A549 (cell line): Measurements from ENCODE around the gene NRG3. TPM values are rescaled to one million over a fixed set of nuclear protein-coding genes. Genes with fewer than 3 reads are reported as not detected.

Experiments
- ATAC-seq, 2 experiments: fragments of 200-7000 bp in 1 of 2; fragments of >200 bp in 1 of 2; cut with Nextera tagmentation in 1 of 2; cut with Tn5 transposase in 1 of 2; 3 replicates each; pipeline versions ENCODE4 v1.8.0 to v1.9.1; 2018 to 2020; ENCODE audit warnings: mild to moderate bottlenecking in 1 of 2, moderate library complexity in 1 of 2
- CTCF ChIA-PET: fragments of 300-600 bp; sonication (Branson Sonifier 250); formaldehyde crosslinking; extraction: SDS; loops from one replicate; lab custom pipeline; 2021; ENCODE audit warnings: antibody characterized with exemption, inconsistent platforms; lab: Yijun Ruan, JAX
- POLR2A ChIA-PET: fragments of 350-600 bp; formaldehyde crosslinking; extraction: SDS; loops from one replicate; lab custom pipeline; 2021; ENCODE audit warnings: antibody characterized with exemption, inconsistent platforms; lab: Yijun Ruan, JAX
- DNase-seq, 2 experiments: peaks; one replicate each; pipeline versions ENCODE4 v3.0.0 to v3.0.0-alpha.2; 2011 to 2016; ENCODE audit warnings: low read depth in 1 of 2, low spot score in 1 of 2
- FAIRE-seq: peaks from 2 replicates; lab custom pipeline; 2011; peaks lifted over from hg19 to GRCh38; lab: Jason Lieb, UNC
- H3K27ac ChIP-seq, 2 experiments: fragments of >200 bp; sonication (Bioruptor Twin); formaldehyde crosslinking; 3 replicates each; pipeline ENCODE4 v1.5.1; 2016 to 2017
- H3K4me1 ChIP-seq: fragments of >200 bp; sonication (Bioruptor Twin); formaldehyde crosslinking; 3 replicates; pipeline ENCODE4 v1.6.1; 2016
- H3K4me2 ChIP-seq: fragments of >200 bp; sonication (Bioruptor Twin); formaldehyde crosslinking; 3 replicates; pipeline ENCODE4 v1.6.1; 2016
- H3K4me3 ChIP-seq: fragments of >200 bp; sonication (Bioruptor Twin); formaldehyde crosslinking; 3 replicates; pipeline ENCODE4 v1.5.1; 2016
- H3K9me3 ChIP-seq: fragments of >200 bp; sonication (Bioruptor Twin); formaldehyde crosslinking; 3 replicates; pipeline ENCODE4 v1.6.1; 2016
- BCL3 ChIP-seq: fragments of >200 bp; sonication (Bioruptor Twin); formaldehyde crosslinking; IDR thresholded peaks from 3 replicates; pipeline ENCODE4 v1.6.1; 2016
- CEBPB ChIP-seq, 2 experiments: fragments of >200 bp in 1 of 2; sonication (Bioruptor Twin) in 1 of 2; formaldehyde crosslinking in 1 of 2; IDR thresholded peaks; 2 replicates each; pipeline ENCODE4 v1.6.1; 2012 to 2016
- CHD2 ChIP-seq: fragments of 150-350 bp; IDR thresholded peaks from 2 replicates; pipeline ENCODE4 v1.6.1; 2014; ENCODE audit warnings: low read length; ENCODE audit not compliant: partially characterized antibody
- E2F6 ChIP-seq: IDR thresholded peaks from 2 replicates; pipeline ENCODE4 v1.6.1; 2012; ENCODE audit warnings: low read depth, borderline replicate concordance
- EHF ChIP-seq: fragments of 250-450 bp; sonication (Bioruptor Pico); IDR thresholded peaks from 2 replicates; pipeline ENCODE4 v1.5.0; 2020; ENCODE audit warnings: mild to moderate bottlenecking
- ELK1 ChIP-seq: fragments of 150-350 bp; IDR thresholded peaks from 2 replicates; pipeline ENCODE4 v1.6.1; 2014; ENCODE audit warnings: low read depth, mild to moderate bottlenecking, low read length
- EP300 ChIP-seq, 2 experiments: fragments of >200 bp; sonication (Bioruptor Twin); formaldehyde crosslinking; IDR thresholded peaks; 2 replicates in 1 of 2; 3 replicates in 1 of 2; pipeline ENCODE4 v1.6.1; 2016 to 2017
- FOSB ChIP-seq: fragments of 250-450 bp; sonication (Bioruptor Pico); IDR thresholded peaks from 2 replicates; pipeline ENCODE4 v1.5.0; 2020; ENCODE audit warnings: mild to moderate bottlenecking, moderate library complexity
- GATA3 ChIP-seq: IDR thresholded peaks from 2 replicates; pipeline ENCODE4 v1.6.1; 2012; ENCODE audit warnings: borderline replicate concordance
- HES2 ChIP-seq: fragments of >200 bp; sonication (Bioruptor Twin); formaldehyde crosslinking; IDR thresholded peaks from 2 replicates; pipeline ENCODE4 v1.6.1; 2016
- HEYL ChIP-seq: fragments of 250-450 bp; sonication (Bioruptor Pico); IDR thresholded peaks from 2 replicates; pipeline ENCODE4 v1.8.0; 2021; ENCODE audit warnings: mild to moderate bottlenecking, moderate library complexity
- HOXB13 ChIP-seq: fragments of 250-450 bp; sonication (Bioruptor Pico); IDR thresholded peaks from 2 replicates; pipeline ENCODE4 v1.5.0; 2020; ENCODE audit warnings: low read depth, mild to moderate bottlenecking, moderate library complexity
- JUN ChIP-seq, 2 experiments: fragments of >200 bp; sonication (Bioruptor Twin); formaldehyde crosslinking; IDR thresholded peaks; 2 replicates in 1 of 2; 3 replicates in 1 of 2; pipeline ENCODE4 v1.6.1; 2016 to 2017
- JUNB ChIP-seq: fragments of >200 bp; sonication (Bioruptor Twin); formaldehyde crosslinking; IDR thresholded peaks from 2 replicates; pipeline ENCODE4 v1.6.1; 2016
- MAFK ChIP-seq: fragments of 450-650 bp; IDR thresholded peaks from 2 replicates; pipeline ENCODE4 v1.6.1; 2014; ENCODE audit not compliant: partially characterized antibody
- MAX ChIP-seq: IDR thresholded peaks from 2 replicates; pipeline ENCODE4 v1.6.1; 2012
- MAZ ChIP-seq: fragments of 150-350 bp; IDR thresholded peaks from 2 replicates; pipeline ENCODE4 v1.6.1; 2014; ENCODE audit warnings: antibody characterized with exemption, low read depth, low read length, borderline replicate concordance
- NFE2L2 ChIP-seq: fragments of 150-350 bp; conservative IDR thresholded peaks from 2 replicates; pipeline ENCODE4 v1.6.1; 2014; ENCODE audit warnings: low read length
- NPAS2 ChIP-seq: fragments of 250-450 bp; sonication (Bioruptor Pico); IDR thresholded peaks from 2 replicates; pipeline ENCODE4 v1.8.0; 2022; ENCODE audit warnings: mild to moderate bottlenecking, moderate library complexity, borderline replicate concordance
- PBX3 ChIP-seq: IDR thresholded peaks from 2 replicates; pipeline ENCODE4 v1.6.1; 2012
- POLR2AphosphoS2 ChIP-seq: conservative IDR thresholded peaks from 2 replicates; pipeline ENCODE4 v1.6.1; 2012; ENCODE audit warnings: low read length, improper control_type of control experiment, inconsistent platforms
- RARB ChIP-seq: fragments of 250-450 bp; sonication (Bioruptor Pico); IDR thresholded peaks from 2 replicates; pipeline ENCODE4 v1.8.0; 2021; ENCODE audit warnings: mild to moderate bottlenecking, moderate library complexity
- RCOR1 ChIP-seq: fragments of 150-350 bp; IDR thresholded peaks from 2 replicates; pipeline ENCODE4 v1.6.1; 2014; ENCODE audit warnings: antibody characterized with exemption, low read length, low read depth
- REST ChIP-seq: fragments of 200-600 bp; sonication (generic); IDR thresholded peaks from 2 replicates; pipeline ENCODE4 v1.6.1; 2016; ENCODE audit warnings: antibody characterized with exemption, mild to moderate bottlenecking, moderate library complexity
- RNF2 ChIP-seq: fragments of 200-600 bp; sonication (generic); IDR thresholded peaks from 2 replicates; pipeline ENCODE4 v1.6.1; 2016; ENCODE audit warnings: low read depth, mild to moderate bottlenecking, antibody characterized with exemption, moderate library complexity, borderline replicate concordance
- SREBF2 ChIP-seq: fragments of 450-650 bp; IDR thresholded peaks from 2 replicates; pipeline ENCODE4 v1.6.1; 2014; ENCODE audit warnings: mild to moderate bottlenecking, moderate library complexity
- TFCP2L1 ChIP-seq: fragments of 250-450 bp; sonication (Bioruptor Pico); IDR thresholded peaks from 2 replicates; pipeline ENCODE4 v1.5.0; 2021; ENCODE audit warnings: mild to moderate bottlenecking
- TP53 ChIP-seq: fragments of 250-450 bp; sonication (Bioruptor Pico); IDR thresholded peaks from 2 replicates; pipeline ENCODE4 v1.5.0; 2021; ENCODE audit warnings: mild to moderate bottlenecking, moderate library complexity
- ZC3H11A ChIP-seq: fragments of 450-650 bp; IDR thresholded peaks from 2 replicates; pipeline ENCODE4 v1.6.1; 2014; ENCODE audit warnings: antibody characterized with exemption, mild to moderate bottlenecking
- ZFP36 ChIP-seq: fragments of 450-650 bp; IDR thresholded peaks from 2 replicates; pipeline ENCODE4 v1.6.1; 2014; ENCODE audit warnings: borderline replicate concordance; ENCODE audit not compliant: partially characterized antibody
- ZNF302 ChIP-seq: fragments of 250-450 bp; sonication (Bioruptor Pico); IDR thresholded peaks from 2 replicates; pipeline ENCODE4 v1.9.0; 2021; ENCODE audit warnings: inconsistent platforms, mild to moderate bottlenecking, moderate library complexity
- ZSCAN20 ChIP-seq: fragments of 250-450 bp; sonication (Bioruptor Pico); IDR thresholded peaks from 2 replicates; pipeline ENCODE4 v1.8.0; 2022; ENCODE audit warnings: mild to moderate bottlenecking, moderate library complexity
- WGBS: methylation state at CpG from one replicate; pipeline ENCODE4 v1.1.6; 2017; ENCODE audit errors: missing lambda C conversion rate; 5-methylcytosine and 5-hydroxymethylcytosine counted together
- polyA plus RNA-seq, 4 experiments: library from polyadenylated mRNA; depleted of rRNA in 3 of 4; stranded (reverse); fragments of >200 nt; fragmentation: RNase III in 1 of 4; extraction: RNeasy Plus Mini Kit Qiagen cat#74134 plus additional on column Dnase treatment in 1 of 4; gene quantifications; 2 replicates in 3 of 4; 3 replicates in 1 of 4; pipeline ENCODE4 v1.2.3, GENCODE V29; 2011 to 2017

The NRG3 gene
- polyA plus RNA-seq, 2 of the 4 experiments (the other 2 are of a cell fraction): not detected

GRCh38 chr10:82391971-82392370 lies 517.0 kb downstream of the NRG3 start:
- ChIA-PET POLR2A (no interaction called here), CTCF (no interaction called here)
- H3K4me2 ChIP-seq: no peak overlapping the region
- ATAC-seq (no peak), DNase-seq (no peak), FAIRE-seq (no peak)
- 11% methylated on average over 4 of the region's 4 CpGs for WGBS
- no peak overlapping the region for H3K4me3 ChIP-seq
- no peaks in the 10 kb centered on the region for H3K4me1 ChIP-seq
- no peak overlapping the region for H3K27ac ChIP-seq
- no peak for TF ChIP-seq FOSB (CRISPR knock-in tag)
- TF ChIP-seq NPAS2 (CRISPR knock-in tag): no peak
- TF ChIP-seq BCL3: no peak
- TF ChIP-seq EHF (CRISPR knock-in tag): no peak
- no peak for TF ChIP-seq ZFP36
- no peak for TF ChIP-seq TFCP2L1
- TF ChIP-seq JUNB: no peak
- TF ChIP-seq HOXB13 (CRISPR knock-in tag): no peak
- TF ChIP-seq NFE2L2: no peak
- no peak for TF ChIP-seq MAFK
- TF ChIP-seq SREBF2: no peak
- TF ChIP-seq RNF2: no peak
- no peak for TF ChIP-seq ZSCAN20 (CRISPR knock-in tag)
- TF ChIP-seq JUN (IDR thresholded peaks at IDR 0.05): no peak
- TF ChIP-seq CEBPB (IDR thresholded peaks at IDR 0.05): no peak
- no peak for TF ChIP-seq HEYL (CRISPR knock-in tag)
- no peaks in the 10 kb centered on the region; the same call in 2 of the 3 replicates for H3K9me3 ChIP-seq

GRCh38 chr10:82392533-82392932 lies 517.5 kb downstream of the NRG3 start:
- Histone ChIP-seq H3K27ac (no peak overlapping the region), H3K9me3 (no peaks in the 10 kb centered on the region; the same call in 2 of the 3 replicates)
- POLR2A ChIA-PET: no interaction called here
- DNase-seq: no peak
- TF ChIP-seq EP300 (IDR thresholded peaks at IDR 0.05): no peak
- TF ChIP-seq CEBPB (IDR thresholded peaks at IDR 0.05): no peak
- TF ChIP-seq ZNF302 (CRISPR knock-in tag): no peak
- no peak for TF ChIP-seq EHF (CRISPR knock-in tag)
- no peak for TF ChIP-seq HES2
- TF ChIP-seq RARB (CRISPR knock-in tag): no peak
- no peak for TF ChIP-seq RCOR1
- no peak for TF ChIP-seq SREBF2
- TF ChIP-seq MAZ: no peak
- no peak for TF ChIP-seq MAX
- no peak for TF ChIP-seq ELK1
- TF ChIP-seq GATA3: no peak
- no peak for TF ChIP-seq TP53 (CRISPR knock-in tag)
- no peak for TF ChIP-seq ZC3H11A
- TF ChIP-seq PBX3: no peak
- no peak for TF ChIP-seq POLR2AphosphoS2
- no peak for TF ChIP-seq CHD2
- no peak for TF ChIP-seq REST
- TF ChIP-seq E2F6: no peak
- TF ChIP-seq JUN (IDR thresholded peaks at IDR 0.05): no peak
- TF ChIP-seq, all 56 proteins: peak for 0
- no peak for ATAC-seq
- Histone ChIP-seq H3K4me3 (no peak overlapping the region), H3K4me2 (no peak overlapping the region), H3K4me1 (no peaks in the 10 kb centered on the region)
- CTCF ChIA-PET: no interaction called here
- no peak for FAIRE-seq
